Right kidney (tissue), 1 donor: ENCODE results near the gene ARHGAP26.

Source experiments
- DNase-seq: peaks from one replicate; pipeline ENCODE4 v3.0.0-alpha.2; 2016

Gene ARHGAP26

GRCh38 chr5:142829801-142830220 lies 59.6 kb downstream of the ARHGAP26 start:
- no peak for DNase-seq

GRCh38 chr5:142830241-142831008 lies 60.2 kb downstream of the ARHGAP26 start:
- DNase-seq: no peak

- DNase-seq: no peak
Measured at GRCh38 chr5:142831009-142831383, 60.8 kb downstream of the ARHGAP26 start.

- no peak for DNase-seq
Measured at GRCh38 chr5:142832263-142832662, 62.1 kb downstream of the ARHGAP26 start.

GRCh38 chr5:142833517-142834449 lies 63.6 kb downstream of the ARHGAP26 start:
- DNase-seq: no peak

GRCh38 chr5:142834504-142834903 lies 64.3 kb downstream of the ARHGAP26 start:
- DNase-seq: no peak

GRCh38 chr5:142835540-142835939 lies 65.4 kb downstream of the ARHGAP26 start:
- no peak for DNase-seq

- DNase-seq: no peak
Measured at GRCh38 chr5:142836048-142836447, 65.9 kb downstream of the ARHGAP26 start.

- no peak for DNase-seq
Measured at GRCh38 chr5:142837081-142837725, 67.0 kb downstream of the ARHGAP26 start.

GRCh38 chr5:142838845-142839244 lies 68.7 kb downstream of the ARHGAP26 start:
- no peak for DNase-seq

GRCh38 chr5:142839711-142840346 lies 69.7 kb downstream of the ARHGAP26 start:
- no peak for DNase-seq

GRCh38 chr5:142840575-142840974 lies 70.4 kb downstream of the ARHGAP26 start:
- DNase-seq: no peak

- no peak for DNase-seq
Measured at GRCh38 chr5:142841511-142842265, 71.5 kb downstream of the ARHGAP26 start.

GRCh38 chr5:142842994-142843905 lies 73.1 kb downstream of the ARHGAP26 start:
- no peak for DNase-seq

- DNase-seq: no peak
Measured at GRCh38 chr5:142844866-142845265, 74.7 kb downstream of the ARHGAP26 start.

- no peak for DNase-seq
Measured at GRCh38 chr5:142845402-142845921, 75.3 kb downstream of the ARHGAP26 start.

GRCh38 chr5:142845954-142846398 lies 75.8 kb downstream of the ARHGAP26 start:
- no peak for DNase-seq

GRCh38 chr5:142846406-142846805 lies 76.2 kb downstream of the ARHGAP26 start:
- no peak for DNase-seq

- no peak for DNase-seq
Measured at GRCh38 chr5:142847898-142848790, 78.0 kb downstream of the ARHGAP26 start.
